Measurements from ENCODE around the gene SHOX. TPM values are rescaled to one million over a fixed set of nuclear protein-coding genes. Genes with fewer than 3 reads are reported as not detected.

The SHOX gene
- total RNA-seq, 2 donors from 2014 or later, result not detected

DNA sequence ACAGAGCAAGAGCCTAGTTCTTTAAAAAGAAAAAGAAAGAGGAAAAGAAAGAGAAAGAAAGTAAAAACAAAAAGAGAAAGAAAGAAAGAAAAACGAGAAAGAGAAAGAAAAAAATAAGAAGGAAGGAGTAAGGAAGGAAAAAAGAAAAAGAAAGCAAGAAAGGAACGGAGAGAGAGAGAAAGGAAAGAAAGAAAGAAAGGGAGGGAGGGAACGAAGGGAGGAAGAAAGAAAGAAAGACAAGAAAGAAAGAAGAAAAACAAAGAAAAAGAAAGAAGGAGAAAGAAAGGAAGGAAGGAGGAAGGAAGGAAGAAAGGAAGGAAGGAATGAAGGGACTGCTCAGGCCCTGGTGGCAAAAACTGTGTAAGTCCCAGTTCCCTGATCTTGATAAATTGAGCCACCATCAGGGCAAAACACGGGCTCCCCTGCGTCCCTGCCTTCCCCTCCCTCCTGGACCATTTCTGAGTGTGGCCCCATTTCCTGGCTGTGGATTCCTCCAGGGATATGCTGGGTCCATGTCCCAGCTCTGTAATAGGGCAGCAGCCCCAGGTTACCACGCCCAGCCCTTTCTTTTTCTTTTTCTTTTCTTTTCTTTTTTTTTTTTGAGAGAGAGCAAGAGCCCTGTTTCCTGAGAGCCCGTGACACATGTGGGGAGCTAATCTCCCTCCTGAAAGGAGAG, 44.8 kb downstream of the SHOX start:
- Mint-ChIP-seq H3K27me3 (ENCODE audit: low read depth) (no peaks in the 10 kb centered on the region), H3K9me3 (peaks cover 8 to 9% of the 10 kb centered on the region in 2 donors), H3K4me3 (no peak overlapping the region), H3K36me3 (ENCODE audit: insufficient read depth in 2 of 2) (peaks cover 0 to 4% of the 10 kb centered on the region in 2 donors), H3K4me1 (ENCODE audit: low read depth) (no peaks in the 10 kb centered on the region), H3K27ac (no peak overlapping the region)
- no peak for ATAC-seq (replicated peaks in 1 of 2)
- no peak for DNase-seq

DNA sequence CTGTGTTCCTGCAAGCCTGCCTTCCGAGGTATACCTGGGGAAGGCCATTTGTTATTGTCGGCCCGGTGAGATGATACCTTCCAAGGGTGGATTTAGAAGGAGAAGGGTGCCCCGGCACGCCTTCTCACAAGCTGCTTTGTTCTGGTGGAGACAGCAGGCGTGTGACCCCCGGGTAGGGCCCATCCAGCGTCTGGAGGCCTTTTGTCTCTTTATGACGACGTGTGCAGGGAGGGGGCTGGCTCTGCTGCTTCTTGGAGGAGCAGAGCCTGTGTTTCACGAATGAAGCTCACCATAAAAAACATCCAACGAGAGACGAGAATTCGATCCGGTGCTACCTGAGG, 45.3 kb downstream of the SHOX start:
- H3K36me3 Mint-ChIP-seq (ENCODE audit: insufficient read depth in 2 of 2), result peaks cover 0 to 4% of the 10 kb centered on the region in 2 donors
- no peak for ATAC-seq (replicated peaks in 1 of 2)
- no peak overlapping the region for H3K27ac Mint-ChIP-seq
- H3K27me3 Mint-ChIP-seq (ENCODE audit: low read depth), result no peaks in the 10 kb centered on the region
- H3K9me3 Mint-ChIP-seq, result peaks cover 8 to 9% of the 10 kb centered on the region in 2 donors
- DNase-seq, result no peak
- no peaks in the 10 kb centered on the region for H3K4me1 Mint-ChIP-seq (ENCODE audit: low read depth)
- no peak overlapping the region for H3K4me3 Mint-ChIP-seq

DNA sequence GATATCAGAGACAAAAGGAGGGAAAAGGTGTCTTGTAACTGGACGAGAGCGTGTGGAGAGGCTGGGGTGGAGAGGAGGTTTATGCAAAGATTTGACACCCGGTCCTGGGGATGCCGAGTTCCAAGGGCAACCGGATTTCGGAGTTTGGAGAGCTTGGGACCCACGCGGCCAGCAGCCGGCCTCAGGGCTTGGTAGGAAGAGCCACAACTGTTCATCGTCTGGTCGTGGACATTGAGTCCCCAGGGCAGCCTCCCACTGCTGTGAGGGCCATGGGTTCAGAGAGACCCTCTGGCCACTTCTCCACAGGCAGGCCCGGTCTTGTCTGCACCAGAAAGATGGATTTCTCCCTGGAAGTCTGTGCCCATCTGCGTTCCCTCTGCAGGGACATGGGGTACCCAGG, 46.8 kb downstream of the SHOX start:
- Mint-ChIP-seq H3K9me3 (peaks cover 12 to 14% of the 10 kb centered on the region in 2 donors), H3K4me1 (ENCODE audit: low read depth) (no peaks in the 10 kb centered on the region), H3K27ac (no peak overlapping the region), H3K36me3 (ENCODE audit: insufficient read depth in 2 of 2) (peaks cover 0 to 4% of the 10 kb centered on the region in 2 donors), H3K27me3 (ENCODE audit: low read depth) (no peaks in the 10 kb centered on the region), H3K4me3 (no peak overlapping the region)
- no peak for ATAC-seq (replicated peaks in 1 of 2)
- DNase-seq, result no peak

- H3K9me3 Mint-ChIP-seq, result peaks cover 12 to 14% of the 10 kb centered on the region in 2 donors
- no peaks in the 10 kb centered on the region for H3K4me1 Mint-ChIP-seq (ENCODE audit: low read depth)
- peaks cover 0 to 4% of the 10 kb centered on the region in 2 donors for H3K36me3 Mint-ChIP-seq (ENCODE audit: insufficient read depth in 2 of 2)
- H3K27ac Mint-ChIP-seq, result no peak overlapping the region
- no peaks in the 10 kb centered on the region for H3K27me3 Mint-ChIP-seq (ENCODE audit: low read depth)
- no peak for ATAC-seq (replicated peaks in 1 of 2)
- no peak for DNase-seq
- H3K4me3 Mint-ChIP-seq, result no peak overlapping the region
Measured at GRCh38 chrX:679291-679979, 48.8 kb downstream of the SHOX start.

GRCh38 chrX:680062-680461, 49.5 kb downstream of the SHOX start:
- peaks cover 12 to 14% of the 10 kb centered on the region in 2 donors for H3K9me3 Mint-ChIP-seq
- no peak overlapping the region for H3K4me3 Mint-ChIP-seq
- no peaks in the 10 kb centered on the region for H3K27me3 Mint-ChIP-seq (ENCODE audit: low read depth)
- H3K36me3 Mint-ChIP-seq (ENCODE audit: insufficient read depth in 2 of 2), result peaks cover 0 to 4% of the 10 kb centered on the region in 2 donors
- no peak for ATAC-seq (replicated peaks in 1 of 2)
- H3K4me1 Mint-ChIP-seq (ENCODE audit: low read depth), result no peaks in the 10 kb centered on the region
- DNase-seq, result no peak
- H3K27ac Mint-ChIP-seq, result no peak overlapping the region

GRCh38 chrX:681989-682388, 51.4 kb downstream of the SHOX start:
- no peaks in the 10 kb centered on the region for H3K27me3 Mint-ChIP-seq (ENCODE audit: low read depth)

GRCh38 chrX:682892-683291, 52.3 kb downstream of the SHOX start:
- Mint-ChIP-seq H3K4me3 (no peak overlapping the region), H3K4me1 (ENCODE audit: low read depth) (no peaks in the 10 kb centered on the region), H3K27ac (no peak overlapping the region), H3K9me3 (peaks cover 16 to 19% of the 10 kb centered on the region in 2 donors), H3K36me3 (ENCODE audit: insufficient read depth in 2 of 2) (peaks cover 3 to 4% of the 10 kb centered on the region in 2 donors), H3K27me3 (ENCODE audit: low read depth) (no peaks in the 10 kb centered on the region)
- ATAC-seq (replicated peaks in 1 of 2) (no peak), DNase-seq (no peak)

More at GRCh38 chrX:681989-682388, 51.4 kb downstream of the SHOX start:
- H3K4me1 Mint-ChIP-seq (ENCODE audit: low read depth), result no peaks in the 10 kb centered on the region
- DNase-seq (no peak), ATAC-seq (replicated peaks in 1 of 2) (no peak)
- peaks cover 3 to 4% of the 10 kb centered on the region in 2 donors for H3K36me3 Mint-ChIP-seq (ENCODE audit: insufficient read depth in 2 of 2)
- H3K4me3 Mint-ChIP-seq, result no peak overlapping the region
- peaks cover 16 to 19% of the 10 kb centered on the region in 2 donors for H3K9me3 Mint-ChIP-seq
- H3K27ac Mint-ChIP-seq, result no peak overlapping the region

GRCh38 chrX:683576-683975, 53.0 kb downstream of the SHOX start:
- H3K4me1 Mint-ChIP-seq (ENCODE audit: low read depth), result no peaks in the 10 kb centered on the region
- peaks cover 16 to 19% of the 10 kb centered on the region in 2 donors for H3K9me3 Mint-ChIP-seq
- no peak for ATAC-seq (replicated peaks in 1 of 2)
- no peak overlapping the region for H3K4me3 Mint-ChIP-seq
- H3K27ac Mint-ChIP-seq, result no peak overlapping the region
- peaks cover 3 to 4% of the 10 kb centered on the region in 2 donors for H3K36me3 Mint-ChIP-seq (ENCODE audit: insufficient read depth in 2 of 2)
- H3K27me3 Mint-ChIP-seq (ENCODE audit: low read depth), result no peaks in the 10 kb centered on the region
- DNase-seq, result no peak

GRCh38 chrX:685120-686032, 54.8 kb downstream of the SHOX start:
- H3K4me1 Mint-ChIP-seq (ENCODE audit: low read depth), result no peaks in the 10 kb centered on the region

DNA sequence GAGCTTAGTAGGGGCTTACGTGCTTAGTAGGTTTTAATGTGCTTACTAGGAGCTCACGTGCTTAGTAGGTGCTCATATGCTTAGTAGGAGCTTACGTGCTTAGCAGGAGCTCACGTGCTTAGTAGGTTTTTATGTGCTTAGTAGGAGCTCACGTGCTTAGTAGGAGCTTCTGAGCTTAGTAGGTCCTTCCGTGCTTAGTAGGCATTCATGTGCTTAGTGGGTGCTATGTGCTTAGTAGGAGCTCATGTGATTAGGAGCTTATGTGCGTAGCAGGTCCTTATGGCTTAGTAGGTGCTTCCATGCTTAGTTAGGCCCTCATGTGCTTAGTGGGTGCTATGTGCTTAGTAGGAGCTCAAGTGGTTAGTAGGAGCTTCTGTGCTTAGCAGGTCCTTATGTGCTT, 59.4 kb downstream of the SHOX start:
- H3K4me1 Mint-ChIP-seq (ENCODE audit: low read depth), result no peaks in the 10 kb centered on the region
- no peak overlapping the region for H3K27ac Mint-ChIP-seq
- no peaks in the 10 kb centered on the region for H3K27me3 Mint-ChIP-seq (ENCODE audit: low read depth)
- H3K9me3 Mint-ChIP-seq, result peaks cover 10 to 12% of the 10 kb centered on the region in 2 donors
- DNase-seq, result no peak
- H3K36me3 Mint-ChIP-seq (ENCODE audit: insufficient read depth in 2 of 2), result peaks cover 0 to 3% of the 10 kb centered on the region in 2 donors
- H3K4me3 Mint-ChIP-seq, result no peak overlapping the region
- ATAC-seq (replicated peaks in 1 of 2), result no peak

More at GRCh38 chrX:685120-686032, 54.8 kb downstream of the SHOX start:
- H3K4me3 Mint-ChIP-seq, result no peak overlapping the region
- no peak for DNase-seq
- H3K36me3 Mint-ChIP-seq (ENCODE audit: insufficient read depth in 2 of 2), result peaks cover 0 to 3% of the 10 kb centered on the region in 2 donors
- H3K9me3 Mint-ChIP-seq, result peaks cover 7 to 10% of the 10 kb centered on the region in 2 donors
- ATAC-seq (replicated peaks in 1 of 2), result no peak
- H3K27ac Mint-ChIP-seq, result no peak overlapping the region
- H3K27me3 Mint-ChIP-seq (ENCODE audit: low read depth), result no peaks in the 10 kb centered on the region

- Mint-ChIP-seq H3K9me3 (peaks cover 12 to 13% of the 10 kb centered on the region in 2 donors), H3K27ac (no peak overlapping the region), H3K36me3 (ENCODE audit: insufficient read depth in 2 of 2) (no peaks in the 10 kb centered on the region), H3K4me1 (ENCODE audit: low read depth) (no peaks in the 10 kb centered on the region), H3K27me3 (ENCODE audit: low read depth) (no peaks in the 10 kb centered on the region), H3K4me3 (no peak overlapping the region)
- DNase-seq (no peak), ATAC-seq (replicated peaks in 1 of 2) (no peak)
Measured at GRCh38 chrX:694800-695199, 64.2 kb downstream of the SHOX start.

GRCh38 chrX:698206-698605, 67.6 kb downstream of the SHOX start:
- Mint-ChIP-seq H3K4me3 (peak overlapping the region in 1 of 2 donors; percentile 27), H3K4me1 (ENCODE audit: low read depth) (no peaks in the 10 kb centered on the region), H3K36me3 (ENCODE audit: insufficient read depth in 2 of 2) (no peaks in the 10 kb centered on the region), H3K9me3 (peaks cover 10 to 13% of the 10 kb centered on the region in 2 donors), H3K27ac (no peak overlapping the region), H3K27me3 (ENCODE audit: low read depth) (no peaks in the 10 kb centered on the region)
- ATAC-seq (replicated peaks in 1 of 2) (no peak), DNase-seq (no peak)

- Mint-ChIP-seq H3K9me3 (peaks cover 5 to 9% of the 10 kb centered on the region in 2 donors), H3K4me1 (ENCODE audit: low read depth) (no peaks in the 10 kb centered on the region), H3K27me3 (ENCODE audit: low read depth) (no peaks in the 10 kb centered on the region), H3K27ac (no peak overlapping the region), H3K36me3 (ENCODE audit: insufficient read depth in 2 of 2) (no peaks in the 10 kb centered on the region), H3K4me3 (no peak overlapping the region)
- DNase-seq (no peak), ATAC-seq (replicated peaks in 1 of 2) (no peak)
Measured at GRCh38 chrX:700936-701335, 70.3 kb downstream of the SHOX start.
